Immature natural killer cell (primary cell): ENCODE data around the gene WFIKKN1. TPM values are rescaled to one million over a fixed set of nuclear protein-coding genes. Genes with fewer than 3 reads are reported as not detected.

Experiments used
- DNase-seq, 3 donors: peaks; one replicate each; pipeline ENCODE4 v3.0.0; 2022; ENCODE audit warnings: mixed read lengths in 1 of 3
- H3K27ac Mint-ChIP-seq, 6 donors: one replicate each; pipeline ENCODE4 v1.8.0; 2020; ENCODE audit warnings: mixed read lengths in 6 of 6, mild to moderate bottlenecking in 5 of 6, inconsistent platforms in 4 of 6, moderate library complexity in 3 of 6
- H3K27me3 Mint-ChIP-seq, 3 donors: one replicate each; pipeline ENCODE4 v1.8.0; 2020 to 2021; ENCODE audit warnings: low read depth in 3 of 3, mild to moderate bottlenecking in 3 of 3, mixed read lengths in 3 of 3, moderate library complexity in 3 of 3, inconsistent platforms in 1 of 3
- H3K36me3 Mint-ChIP-seq, 3 donors: one replicate each; pipeline ENCODE4 v1.8.0; 2020; ENCODE audit warnings: mixed read lengths in 3 of 3, inconsistent platforms in 2 of 3, mild to moderate bottlenecking in 2 of 3
- H3K4me1 Mint-ChIP-seq, 2 donors: one replicate each; pipeline ENCODE4 v1.8.0; 2020; ENCODE audit warnings: inconsistent platforms in 2 of 2, mild to moderate bottlenecking in 2 of 2, mixed read lengths in 2 of 2, moderate library complexity in 1 of 2
- H3K4me3 Mint-ChIP-seq, 5 donors: one replicate each; pipeline ENCODE4 v1.8.0; 2020; ENCODE audit warnings: mild to moderate bottlenecking in 5 of 5, mixed read lengths in 5 of 5, inconsistent platforms in 3 of 5, moderate library complexity in 3 of 5
- H3K9me3 Mint-ChIP-seq, 6 donors: one replicate each; pipeline ENCODE4 v1.8.0; 2020; ENCODE audit warnings: mild to moderate bottlenecking in 6 of 6, mixed read lengths in 6 of 6, inconsistent platforms in 4 of 6, moderate library complexity in 3 of 6
- polyA plus RNA-seq, 3 donors: library from polyadenylated mRNA; unstranded; fragments of 300-500 nt; fragmentation: Illumina TruSeq; gene quantifications; one replicate each; pipeline ENCODE4 v1.2.3, GENCODE V29; 2021

Gene WFIKKN1
- polyA plus RNA-seq, 3 donors from 2014 or later: 0.17 to 0.19 TPM; not detected in 1

DNA sequence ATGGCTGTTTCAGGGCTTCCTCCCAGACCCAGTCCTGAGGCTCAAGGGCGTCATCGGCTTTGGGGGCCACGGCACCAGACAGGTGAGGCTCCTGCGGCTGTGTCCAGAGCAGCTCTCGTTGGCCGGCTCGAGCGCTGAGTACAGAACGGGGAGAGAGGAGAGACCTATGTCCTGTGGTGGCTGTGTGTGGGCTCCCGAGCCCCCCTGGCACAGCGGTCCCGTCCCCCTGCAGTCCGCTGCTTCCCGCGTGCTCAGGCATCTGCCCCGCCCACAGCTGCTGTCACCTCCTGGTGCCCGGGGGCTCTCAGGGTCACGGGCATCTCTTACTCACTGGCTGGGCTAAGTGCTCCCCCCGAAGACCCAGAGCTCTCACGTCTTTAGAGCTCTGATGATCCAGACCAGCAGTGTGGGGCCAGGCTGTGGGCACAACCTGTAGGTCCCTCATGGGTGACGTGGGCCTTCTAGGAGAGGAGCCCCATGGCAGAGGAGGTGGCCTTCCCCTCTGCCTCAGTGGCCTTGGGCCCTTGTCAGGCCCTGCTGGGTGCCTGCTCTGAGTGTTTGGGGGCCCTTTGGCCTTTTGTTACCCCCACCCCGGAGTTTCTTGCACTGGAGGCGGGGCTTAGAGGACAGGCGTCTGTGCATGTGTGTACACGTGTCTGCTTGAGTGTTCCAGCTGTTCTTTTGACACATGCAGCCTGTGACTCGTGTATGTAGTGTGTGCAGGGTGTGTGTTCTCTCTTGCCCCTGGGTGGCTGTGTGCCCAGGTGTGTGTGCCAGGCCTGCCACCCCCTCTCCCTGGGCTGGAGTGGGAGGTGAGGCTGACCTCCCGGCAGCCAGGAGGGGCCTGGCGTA is 21.9 kb downstream of the WFIKKN1 start:
- DNase-seq: no peak
- Mint-ChIP-seq H3K36me3 (no peaks in the 10 kb centered on the region), H3K4me3 (peak overlapping the region in 1 of 5 donors; percentile 19), H3K4me1 (peaks cover 0 to 6% of the 10 kb centered on the region in 2 donors), H3K27me3 (peaks cover 0 to 3% (median 2%) of the 10 kb centered on the region in 3 donors), H3K27ac (no peak overlapping the region), H3K9me3 (no peaks in the 10 kb centered on the region)

DNA sequence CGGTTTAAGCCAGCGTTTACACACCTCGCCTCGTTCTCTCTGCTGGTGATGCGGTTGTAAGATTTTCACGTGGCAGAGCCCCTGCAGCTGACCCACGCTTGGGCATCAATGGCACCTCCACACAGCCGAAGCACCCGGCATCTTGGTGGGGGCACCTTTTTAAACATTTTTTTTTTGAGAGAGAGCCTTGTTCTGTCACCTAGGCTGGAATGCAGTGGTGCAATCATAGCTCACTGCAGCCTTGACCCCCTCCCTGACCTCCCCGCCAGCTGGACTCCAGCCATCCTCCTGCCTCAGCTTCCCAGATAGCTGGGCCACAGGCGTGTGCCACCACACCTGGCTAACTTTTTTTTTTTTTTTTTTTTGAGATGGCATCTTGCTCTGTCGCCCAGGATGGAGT is 23.2 kb downstream of the WFIKKN1 start:
- Mint-ChIP-seq H3K9me3 (no peaks in the 10 kb centered on the region), H3K4me1 (no peaks in the 10 kb centered on the region), H3K27ac (no peak overlapping the region), H3K4me3 (no peak overlapping the region), H3K36me3 (no peaks in the 10 kb centered on the region), H3K27me3 (peaks cover 0 to 3% (median 0%) of the 10 kb centered on the region in 3 donors)
- DNase-seq: no peak

DNA sequence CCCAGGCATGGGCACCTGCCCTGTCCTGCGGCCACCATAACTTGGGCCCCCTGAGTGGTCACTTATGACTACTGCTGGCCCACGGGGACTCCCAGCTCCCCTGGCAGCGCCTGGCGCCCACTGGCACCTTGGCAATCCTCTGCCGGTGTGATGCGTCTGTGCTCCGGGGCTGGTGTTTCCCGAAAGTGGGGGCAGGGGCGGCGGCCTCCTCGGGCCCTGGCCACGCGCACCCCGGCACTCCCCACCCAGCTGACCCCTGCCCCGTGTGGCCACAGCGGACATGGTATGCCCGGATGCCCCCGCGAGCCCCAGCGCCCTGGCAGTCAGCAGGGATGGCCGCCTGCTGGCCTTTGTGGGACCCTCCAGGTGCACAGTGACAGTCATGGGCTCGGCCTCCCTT is 26.7 kb downstream of the WFIKKN1 start:
- Mint-ChIP-seq H3K4me1 (peaks cover 0 to 7% of the 10 kb centered on the region in 2 donors), H3K4me3 (no peak overlapping the region), H3K27me3 (no peaks in the 10 kb centered on the region)

DNA sequence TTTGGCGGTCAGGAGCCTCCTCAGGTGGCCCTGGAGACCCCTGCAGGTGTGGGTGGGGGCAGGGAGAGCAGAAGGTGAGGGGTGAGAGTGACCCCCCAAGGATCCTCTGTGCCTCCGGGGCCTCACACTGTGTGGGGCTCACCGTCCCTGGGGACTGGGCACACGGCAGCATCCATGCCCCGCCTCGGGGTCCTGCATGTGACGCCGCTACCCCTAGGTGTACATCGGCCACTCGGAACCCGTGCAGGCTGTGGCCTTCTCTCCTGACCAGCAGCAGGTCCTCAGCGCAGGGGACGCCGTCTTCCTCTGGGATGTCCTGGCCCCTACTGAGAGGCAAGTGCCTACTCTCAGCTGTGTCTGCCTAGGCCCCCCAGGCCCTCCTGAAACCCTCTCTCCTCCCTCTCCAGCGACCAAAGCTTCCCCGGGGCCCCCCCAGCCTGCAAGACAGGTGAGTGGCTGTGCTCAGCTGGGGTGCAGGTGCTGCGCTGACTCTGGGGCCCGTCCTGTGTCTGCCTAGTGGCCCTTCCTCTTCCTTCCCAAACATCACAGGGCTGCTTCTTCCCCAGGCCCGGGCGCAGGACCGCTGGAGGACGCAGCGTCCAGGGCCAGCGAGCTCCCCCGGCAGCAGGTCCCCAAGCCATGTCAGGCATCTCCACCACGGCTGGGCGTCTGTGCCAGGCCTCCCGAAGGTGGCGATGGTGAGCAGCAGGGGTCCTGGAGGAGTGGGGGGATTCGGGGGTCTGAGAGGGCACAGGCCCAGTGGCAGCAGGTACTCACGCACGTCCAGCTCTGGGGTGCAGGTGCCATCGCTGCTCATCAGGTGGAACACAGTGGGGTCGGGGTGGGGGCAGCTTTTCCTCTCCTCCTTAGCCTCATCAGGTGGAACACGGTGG is 28.1 kb downstream of the WFIKKN1 start:
- Mint-ChIP-seq H3K36me3 (no peaks in the 10 kb centered on the region), H3K4me1 (peaks cover 0 to 10% of the 10 kb centered on the region in 2 donors), H3K9me3 (no peaks in the 10 kb centered on the region), H3K4me3 (no peak overlapping the region), H3K27ac (no peak overlapping the region), H3K27me3 (no peaks in the 10 kb centered on the region)
- no peak for DNase-seq

More for the DNA sequence above, 26.7 kb downstream of the WFIKKN1 start:
- no peak for DNase-seq
- Mint-ChIP-seq H3K27ac (no peak overlapping the region), H3K9me3 (no peaks in the 10 kb centered on the region), H3K36me3 (no peaks in the 10 kb centered on the region)

DNA sequence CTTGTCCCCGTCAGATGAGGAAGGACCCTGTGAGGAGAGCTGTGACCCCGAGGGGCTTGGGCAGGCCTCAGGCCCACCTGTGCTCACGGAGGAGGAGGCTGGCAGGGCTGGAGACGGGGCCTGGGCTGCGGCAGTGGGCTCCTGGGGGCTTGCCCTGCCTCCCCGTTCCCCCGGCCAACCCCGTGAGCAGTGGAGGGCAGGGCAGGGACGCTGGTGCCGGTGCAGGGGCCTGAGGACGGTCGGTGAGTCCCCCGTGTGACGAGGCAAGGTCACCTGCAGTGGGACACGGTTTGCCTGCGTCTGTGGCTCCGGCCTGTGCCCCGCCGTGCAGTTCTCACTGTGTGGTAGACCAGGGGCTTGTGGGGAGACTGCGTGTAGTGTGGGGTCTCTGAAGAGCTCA is 28.8 kb downstream of the WFIKKN1 start:
- Mint-ChIP-seq H3K9me3 (no peaks in the 10 kb centered on the region), H3K27me3 (no peaks in the 10 kb centered on the region), H3K4me1 (peaks cover 0 to 10% of the 10 kb centered on the region in 2 donors), H3K4me3 (no peak overlapping the region), H3K36me3 (no peaks in the 10 kb centered on the region), H3K27ac (no peak overlapping the region)
- no peak for DNase-seq

DNA sequence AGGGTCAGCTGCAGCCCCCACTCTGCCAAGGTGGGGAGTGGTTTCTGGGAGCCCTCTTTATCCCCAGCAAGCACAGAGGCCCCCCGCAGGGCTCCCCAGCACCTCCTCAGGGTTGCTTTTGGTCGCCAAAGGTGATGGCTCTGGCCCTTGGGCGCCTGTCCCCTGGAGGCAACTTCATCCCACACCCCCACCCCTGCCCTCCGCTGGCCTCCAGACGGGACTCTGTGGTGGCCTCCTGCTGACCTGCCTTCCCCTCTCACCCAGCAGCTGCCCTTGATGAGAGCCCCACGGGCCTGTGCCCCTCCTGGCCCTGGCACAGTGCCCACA is 29.3 kb downstream of the WFIKKN1 start:
- Mint-ChIP-seq H3K9me3 (no peaks in the 10 kb centered on the region), H3K4me1 (peaks cover 0 to 10% of the 10 kb centered on the region in 2 donors), H3K36me3 (no peaks in the 10 kb centered on the region), H3K27ac (peak overlapping the region in 1 of 6 donors; percentile 62), H3K4me3 (peak overlapping the region in 1 of 5 donors; percentile 72), H3K27me3 (no peaks in the 10 kb centered on the region)
- DNase-seq: no peak

DNA sequence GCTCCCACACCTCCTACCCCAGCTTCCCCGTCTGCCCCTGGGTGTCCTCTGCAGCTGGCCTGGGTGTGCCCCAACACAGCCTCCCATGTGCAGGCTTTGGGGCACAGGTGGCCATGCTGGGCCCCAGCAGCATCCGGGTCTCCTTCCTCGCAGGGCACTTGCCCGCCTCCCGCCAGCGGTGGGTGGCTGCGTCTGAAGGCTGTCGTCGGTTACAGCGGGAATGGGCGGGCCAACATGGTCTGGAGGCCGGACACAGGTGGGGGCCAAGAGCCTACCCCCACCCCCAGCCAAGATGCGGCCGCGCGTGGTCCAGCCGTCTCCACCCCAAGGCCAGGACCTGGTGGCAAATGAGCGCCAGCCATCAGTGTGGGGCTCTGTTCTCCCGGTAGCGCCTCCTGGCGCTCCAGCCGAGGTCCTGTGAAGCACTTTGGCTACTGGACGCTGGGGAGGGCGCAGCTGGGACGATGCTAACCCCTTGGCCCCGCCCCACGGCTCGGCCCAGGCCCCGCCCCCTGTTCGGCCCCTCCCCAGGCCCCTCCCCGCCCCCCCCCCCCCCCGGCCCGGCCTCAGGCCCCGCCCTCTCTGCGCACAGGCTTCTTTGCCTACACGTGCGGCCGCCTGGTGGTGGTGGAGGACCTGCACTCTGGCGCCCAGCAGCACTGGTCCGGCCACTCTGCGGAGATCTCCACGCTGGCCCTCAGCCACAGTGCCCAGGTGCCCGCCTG is 29.8 kb downstream of the WFIKKN1 start:
- peak; percentile 69 to 78 (median 77) for DNase-seq
- peak overlapping the region in 4 of 6 donors; percentile 16 to 82 (median 52) for H3K27ac Mint-ChIP-seq
- peaks cover 0 to 10% of the 10 kb centered on the region in 2 donors for H3K4me1 Mint-ChIP-seq
- H3K4me3 Mint-ChIP-seq: peak overlapping the region; percentile 30 to 72 (median 54)
- no peaks in the 10 kb centered on the region for H3K36me3 Mint-ChIP-seq
- no peaks in the 10 kb centered on the region for H3K27me3 Mint-ChIP-seq
- no peaks in the 10 kb centered on the region for H3K9me3 Mint-ChIP-seq

DNA sequence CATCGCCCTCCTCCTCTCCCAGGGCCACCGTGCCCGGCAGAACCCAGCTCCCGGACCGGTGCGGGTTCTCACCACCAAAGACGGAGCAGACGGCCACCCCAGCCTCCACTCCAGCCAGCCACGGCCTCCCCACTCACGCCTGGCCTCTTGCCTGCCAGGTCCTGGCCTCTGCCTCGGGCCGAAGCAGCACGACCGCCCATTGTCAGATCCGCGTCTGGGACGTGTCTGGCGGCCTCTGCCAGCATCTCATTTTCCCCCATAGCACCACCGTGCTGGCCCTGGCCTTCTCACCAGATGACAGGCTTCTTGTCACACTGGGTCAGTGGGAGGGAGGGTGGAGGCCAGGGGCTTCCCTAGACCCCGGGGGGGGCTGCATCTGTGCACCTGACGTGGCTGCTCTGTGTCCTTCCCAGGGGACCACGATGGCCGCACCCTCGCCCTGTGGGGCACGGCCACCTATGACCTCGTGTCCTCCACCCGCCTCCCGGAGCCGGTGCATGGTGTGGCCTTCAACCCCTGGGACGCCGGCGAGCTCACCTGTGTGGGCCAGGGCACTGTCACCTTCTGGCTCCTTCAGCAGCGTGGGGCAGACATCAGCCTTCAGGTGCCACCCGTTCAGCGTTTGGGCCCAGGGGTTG is 30.5 kb downstream of the WFIKKN1 start:
- no peaks in the 10 kb centered on the region for H3K36me3 Mint-ChIP-seq
- H3K9me3 Mint-ChIP-seq: no peaks in the 10 kb centered on the region
- H3K27ac Mint-ChIP-seq: peak overlapping the region in 3 of 6 donors; percentile 34 to 64 (median 40)
- H3K4me3 Mint-ChIP-seq: peak overlapping the region in 4 of 5 donors; percentile 8 to 30 (median 17)
- H3K27me3 Mint-ChIP-seq: no peaks in the 10 kb centered on the region
- peaks cover 0 to 10% of the 10 kb centered on the region in 2 donors for H3K4me1 Mint-ChIP-seq
- DNase-seq: no peak

DNA sequence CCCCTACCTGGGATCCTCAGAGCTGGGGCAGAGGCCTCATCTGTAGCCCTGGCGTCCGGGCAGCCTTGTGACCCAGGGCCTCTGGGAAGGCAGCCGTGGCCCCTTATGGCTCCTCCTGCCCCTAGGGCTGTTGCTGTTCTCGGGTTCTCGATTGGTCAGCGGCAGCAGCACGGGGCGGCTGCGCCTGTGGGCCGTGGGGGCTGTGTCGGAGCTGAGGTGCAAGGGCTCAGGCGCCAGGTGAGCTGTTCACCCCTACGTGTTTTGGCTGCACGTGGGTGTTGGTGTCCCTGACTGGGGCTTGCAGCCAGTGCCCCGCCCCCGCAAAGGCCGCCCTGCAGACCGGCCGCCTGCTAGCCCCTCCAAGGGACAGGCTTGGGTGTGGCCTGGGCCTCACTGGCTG is 31.3 kb downstream of the WFIKKN1 start:
- H3K27ac Mint-ChIP-seq: no peak overlapping the region
- no peaks in the 10 kb centered on the region for H3K36me3 Mint-ChIP-seq
- H3K4me3 Mint-ChIP-seq: no peak overlapping the region
- H3K4me1 Mint-ChIP-seq: peaks cover 0 to 10% of the 10 kb centered on the region in 2 donors
- H3K27me3 Mint-ChIP-seq: no peaks in the 10 kb centered on the region
- no peaks in the 10 kb centered on the region for H3K9me3 Mint-ChIP-seq
- DNase-seq: no peak

DNA sequence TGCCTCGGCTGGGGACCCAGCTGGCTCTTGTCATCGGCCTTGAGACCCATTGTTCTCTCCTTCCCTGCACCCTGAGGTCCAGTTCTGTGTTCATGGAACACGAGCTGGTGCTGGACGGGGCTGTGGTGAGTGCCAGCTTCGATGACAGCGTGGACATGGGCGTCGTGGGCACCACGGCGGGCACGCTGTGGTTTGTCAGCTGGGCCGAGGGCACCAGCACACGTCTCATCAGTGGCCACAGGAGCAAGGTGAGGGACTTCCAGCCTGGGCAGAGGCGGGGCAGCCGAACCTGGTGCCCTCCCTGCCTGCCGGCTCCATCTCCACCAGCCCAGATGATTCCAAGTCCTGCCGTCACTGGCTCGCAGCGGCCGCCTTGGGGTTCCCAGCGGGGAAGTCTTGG is 31.8 kb downstream of the WFIKKN1 start:
- Mint-ChIP-seq H3K36me3 (no peaks in the 10 kb centered on the region), H3K4me3 (no peak overlapping the region), H3K27me3 (peaks cover 0 to under 1% (median 0%) of the 10 kb centered on the region in 3 donors), H3K4me1 (peaks cover 2 to 13% of the 10 kb centered on the region in 2 donors), H3K27ac (no peak overlapping the region), H3K9me3 (no peaks in the 10 kb centered on the region)
- DNase-seq: no peak

DNA sequence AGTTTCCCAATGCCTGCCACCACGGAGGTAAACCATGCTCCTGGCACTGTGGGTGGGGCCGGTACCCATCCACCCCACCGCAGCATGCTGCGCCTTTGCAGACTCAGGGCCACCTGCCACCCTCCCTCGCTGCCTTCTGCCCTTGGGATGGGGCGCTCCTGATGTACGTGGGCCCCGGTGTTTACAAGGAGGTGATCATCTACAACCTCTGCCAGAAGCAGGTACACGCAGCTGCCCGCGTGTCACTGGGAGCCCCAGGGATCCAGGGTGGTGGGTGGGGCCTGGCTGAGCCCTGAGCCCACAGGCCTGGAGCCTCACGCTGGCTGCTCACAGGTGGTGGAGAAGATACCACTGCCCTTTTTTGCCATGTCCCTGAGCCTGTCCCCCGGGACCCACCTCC is 35.8 kb downstream of the WFIKKN1 start:
- Mint-ChIP-seq H3K4me3 (no peak overlapping the region), H3K9me3 (no peaks in the 10 kb centered on the region), H3K27ac (no peak overlapping the region), H3K4me1 (peaks cover 6 to 15% of the 10 kb centered on the region in 2 donors), H3K27me3 (peaks cover 1 to 3% (median 2%) of the 10 kb centered on the region in 3 donors), H3K36me3 (no peaks in the 10 kb centered on the region)
- DNase-seq: no peak

DNA sequence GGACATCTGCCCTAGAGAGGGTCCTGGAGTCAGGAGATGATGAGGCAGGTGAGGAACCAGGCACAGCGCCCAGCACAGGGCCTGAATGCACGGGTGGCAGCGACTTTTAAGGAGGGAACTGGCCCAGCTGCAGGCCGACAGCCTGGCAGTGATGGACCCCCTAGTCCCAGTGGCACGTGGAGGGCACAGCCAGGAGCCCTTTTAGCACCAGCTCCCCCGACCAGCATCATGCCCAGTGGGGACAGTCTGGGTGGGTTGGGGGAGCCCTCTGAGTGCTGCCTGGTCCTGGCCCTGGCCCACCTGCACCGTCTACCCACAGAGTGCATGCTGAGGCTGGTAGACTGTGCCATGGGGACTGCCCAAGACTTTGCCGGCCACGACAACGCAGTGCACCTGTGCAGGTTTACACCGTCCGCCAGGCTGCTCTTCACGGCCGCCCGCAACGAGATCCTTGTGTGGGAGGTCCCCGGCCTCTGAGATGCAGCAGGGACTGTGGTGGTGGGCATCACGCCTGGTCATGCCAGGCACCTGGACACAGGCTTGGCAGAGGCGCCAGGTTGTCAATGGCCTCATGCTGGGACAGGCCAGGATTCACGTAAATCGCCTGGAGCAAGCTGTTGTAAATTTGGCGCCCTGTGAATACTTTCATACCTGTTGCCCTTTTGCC is 36.5 kb downstream of the WFIKKN1 start:
- DNase-seq: no peak
- Mint-ChIP-seq H3K27me3 (peaks cover 1 to 3% (median 2%) of the 10 kb centered on the region in 3 donors), H3K9me3 (no peaks in the 10 kb centered on the region), H3K36me3 (no peaks in the 10 kb centered on the region), H3K4me3 (peak overlapping the region; percentile 61 to 82 (median 76)), H3K27ac (peak overlapping the region; percentile 81 to 95 (median 88)), H3K4me1 (peaks cover 6 to 15% of the 10 kb centered on the region in 2 donors)
